NCI-H2081 (cell line): ENCODE data around the gene CLEC20A.

ENCODE experiments used
- DNase-seq, 2 experiments: peaks; one replicate each; lab custom pipeline; 2025; lab: John Stamatoyannopoulos, UW

CLEC20A gene

GRCh38 chr1:178496410-178497135 is at the start of gene CLEC20A:
TSS of gene CLEC20A (minus strand) at chr1:178496964. CDS start at chr1:178496939, 25 bp downstream.
- DNase-seq, result no peak

- no peak for DNase-seq
Measured at GRCh38 chr1:178544531-178544930, 47.8 kb upstream of the CLEC20A start.

- peak in 1 of 2 experiments; percentile 51 for DNase-seq
Measured at GRCh38 chr1:178543290-178543607, 46.5 kb upstream of the CLEC20A start.

DNA sequence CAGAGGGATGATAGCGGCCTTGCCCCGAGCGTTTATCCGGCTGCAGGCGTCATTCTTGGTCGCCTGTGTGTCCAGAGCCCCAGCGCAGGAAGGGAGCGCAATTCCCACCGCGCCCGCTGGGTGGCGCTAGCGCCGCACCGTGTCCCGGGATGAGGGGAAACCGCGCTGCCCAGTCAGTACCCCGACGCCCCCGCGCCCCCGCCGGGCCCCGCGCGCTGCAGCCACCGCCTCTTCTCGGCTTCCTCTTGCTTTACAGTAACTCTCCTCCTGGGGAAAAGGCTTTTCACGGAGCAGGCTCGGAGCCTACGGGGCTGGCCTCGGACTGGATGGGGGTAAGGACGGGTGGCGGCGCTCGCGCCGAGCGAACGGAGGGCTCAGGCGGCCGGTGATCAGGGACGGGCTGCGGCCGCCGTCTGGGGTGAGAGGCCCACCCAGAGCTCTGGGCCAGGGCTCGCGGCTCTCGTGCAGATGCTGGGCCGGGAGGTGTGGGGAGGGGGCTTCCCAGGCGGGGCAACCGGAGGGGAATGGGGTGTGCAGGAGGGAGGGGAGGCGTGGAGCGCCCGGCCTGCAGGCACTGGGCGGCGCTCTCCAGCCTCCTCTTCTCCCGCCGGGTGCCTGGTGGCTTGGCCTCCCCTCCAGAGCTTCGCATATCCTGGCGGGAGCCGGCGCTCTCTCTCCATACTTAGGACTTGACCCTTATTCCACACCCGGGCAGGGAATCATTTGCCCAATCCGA is 46.0 kb upstream of the CLEC20A start:
- DNase-seq, result peak; percentile 52 to 78

DNA sequence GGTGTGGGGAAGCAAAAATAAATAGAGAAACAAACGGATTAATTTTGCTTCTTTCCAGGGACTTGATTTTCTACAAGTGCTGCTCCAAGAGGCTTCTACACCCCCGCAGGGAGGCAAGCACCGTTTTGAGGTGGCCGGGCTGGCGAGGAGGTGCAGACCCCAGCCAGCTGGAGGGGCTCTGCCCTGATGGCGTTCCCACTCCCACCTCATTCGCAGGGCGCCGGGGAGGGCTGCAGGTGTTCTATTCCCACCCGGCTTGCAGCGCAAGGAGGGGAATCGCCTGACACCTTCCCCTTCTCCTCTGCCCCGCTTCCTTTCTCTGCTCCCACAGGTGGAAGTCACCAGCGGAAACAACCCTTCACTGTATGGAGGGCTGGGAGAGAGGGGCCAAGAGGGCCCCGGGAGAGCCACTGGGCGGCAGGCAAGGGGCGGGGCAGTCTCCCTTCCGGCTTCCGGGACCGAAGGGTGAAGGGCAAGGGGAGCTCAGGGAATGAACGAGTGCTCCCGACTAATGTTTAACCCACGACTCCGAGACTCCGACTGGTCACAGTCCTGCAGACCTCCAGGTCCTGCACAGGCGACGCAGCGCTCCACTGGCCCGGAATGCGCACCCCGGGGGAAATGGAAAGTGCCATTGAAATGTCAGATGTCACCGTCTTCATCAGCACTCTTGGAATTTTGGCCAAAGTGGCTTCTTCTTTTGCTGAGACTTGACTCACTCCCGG is 45.2 kb upstream of the CLEC20A start:
- peak; percentile 13 to 47 for DNase-seq

DNA sequence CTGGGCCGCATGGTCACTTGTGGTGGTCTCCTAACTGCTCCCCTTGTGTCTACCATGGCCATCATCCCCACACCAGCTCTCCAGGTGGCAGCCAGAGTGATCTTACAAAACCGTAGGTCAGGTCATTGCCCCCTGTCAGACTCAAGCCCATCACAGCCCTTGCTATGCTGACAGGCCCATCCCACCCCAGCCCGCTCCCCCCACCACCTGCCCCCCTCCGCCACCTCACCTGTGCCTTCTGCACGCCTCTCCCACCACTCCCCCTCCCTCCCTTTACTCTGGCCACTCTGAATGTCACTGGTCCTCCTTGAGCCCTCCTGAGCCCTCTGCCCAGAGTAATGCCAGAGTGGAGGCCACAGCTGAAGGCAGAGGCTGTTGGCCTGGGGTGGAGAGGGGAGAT is 44.6 kb upstream of the CLEC20A start:
- DNase-seq, result no peak

GRCh38 chr1:178540646-178541045 is 43.9 kb upstream of the CLEC20A start:
- DNase-seq, result no peak

DNA sequence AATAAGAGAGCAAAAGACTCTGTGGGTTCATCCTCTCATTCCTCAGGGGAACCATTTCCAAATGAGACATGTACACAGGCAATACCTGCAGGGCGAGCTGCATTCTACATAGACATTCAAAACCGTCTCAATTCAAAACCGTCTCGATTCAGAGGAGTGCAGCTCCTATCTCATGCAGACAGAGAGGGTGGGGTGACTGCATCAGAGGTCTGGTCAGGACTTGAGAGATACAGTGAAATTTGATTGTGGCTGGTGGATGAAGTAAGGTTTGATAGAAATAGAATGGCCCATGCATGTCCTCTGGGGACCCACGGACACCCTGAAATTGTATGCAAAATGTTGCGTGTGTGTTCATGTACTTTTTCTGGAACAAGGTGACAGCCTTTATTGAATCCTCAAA is 43.4 kb upstream of the CLEC20A start:
- DNase-seq, result no peak

- no peak for DNase-seq
Measured at GRCh38 chr1:178539291-178539690, 42.5 kb upstream of the CLEC20A start.

- DNase-seq, result no peak
Measured at GRCh38 chr1:178538192-178538916, 41.6 kb upstream of the CLEC20A start.

DNA sequence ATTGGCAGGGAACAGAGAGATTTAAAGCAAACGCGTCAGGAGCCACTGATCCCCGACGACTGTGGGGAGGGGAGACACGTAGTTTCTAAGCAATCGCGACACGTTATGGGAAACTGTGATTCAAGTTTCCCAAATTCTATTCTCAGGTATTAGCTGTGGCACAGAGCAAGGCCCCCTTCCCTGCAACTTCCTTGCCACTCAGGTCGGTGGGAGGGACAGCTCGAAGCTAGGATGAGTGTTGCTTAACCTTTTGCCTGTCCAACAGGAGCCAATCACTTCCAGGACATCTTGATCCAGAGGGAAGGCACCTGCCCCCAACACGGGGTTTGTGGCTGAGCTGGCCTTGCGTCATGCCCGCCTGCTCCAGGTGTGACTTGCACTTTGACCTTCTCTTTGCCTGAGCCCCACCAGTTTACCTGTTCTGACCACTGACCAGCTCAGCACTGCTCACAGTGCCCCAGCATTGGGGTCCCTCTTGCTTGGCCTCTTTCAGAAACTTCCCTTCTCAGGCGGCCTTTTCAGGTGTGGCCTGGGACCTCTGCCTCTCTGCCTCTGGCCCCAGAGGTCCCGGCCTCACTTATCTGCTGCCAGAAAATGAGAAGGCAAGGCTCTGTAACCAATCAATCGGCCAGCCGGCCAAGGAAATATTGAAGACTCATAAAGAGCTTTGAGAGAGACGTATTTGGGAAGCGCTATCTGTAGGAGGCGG is 40.8 kb upstream of the CLEC20A start:
- DNase-seq, result no peak

DNA sequence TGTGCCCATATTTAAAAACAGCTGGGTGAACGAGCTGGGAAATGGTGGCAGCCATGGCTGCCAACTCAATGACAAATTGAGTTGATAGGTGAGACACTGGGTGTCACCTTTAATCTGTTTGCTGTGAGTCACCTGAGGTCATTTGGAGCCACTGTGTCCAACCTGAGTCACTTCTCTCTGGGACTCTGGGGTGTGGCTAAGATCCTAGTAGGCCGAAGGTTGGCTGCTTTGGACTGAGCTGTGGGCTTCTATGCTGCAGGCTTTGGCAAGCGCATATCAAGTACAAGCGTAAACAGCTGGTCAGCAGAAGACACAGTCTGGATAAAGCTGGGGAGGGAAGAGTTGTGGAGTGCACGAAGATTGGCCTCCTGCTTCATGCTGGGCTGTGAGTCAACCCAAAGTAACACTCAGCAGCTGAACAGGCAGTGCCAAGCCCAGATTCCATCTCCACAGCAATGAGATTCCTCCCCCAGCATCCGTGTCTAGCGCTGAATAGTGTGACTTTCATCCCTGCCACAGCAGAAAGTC is 40.1 kb upstream of the CLEC20A start:
- DNase-seq, result no peak

DNA sequence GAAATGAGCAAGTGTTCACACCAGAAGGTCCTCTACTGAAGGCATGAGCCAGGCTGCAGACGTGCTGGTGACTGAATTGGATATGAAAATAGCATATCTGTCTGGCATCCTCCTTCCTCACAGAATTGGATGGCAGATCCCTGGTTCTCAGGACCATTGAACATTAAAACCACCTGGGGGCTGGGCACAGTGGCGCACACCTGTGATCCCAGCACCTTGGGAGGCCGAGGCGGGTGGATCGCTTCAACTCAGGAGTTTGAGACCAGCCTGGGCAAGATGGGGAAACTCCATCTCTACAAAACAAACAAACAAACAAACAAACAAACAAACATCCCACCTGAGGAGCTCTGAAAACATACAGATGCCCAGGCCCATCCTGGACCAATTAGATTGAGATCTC is 39.6 kb upstream of the CLEC20A start:
- no peak for DNase-seq

DNA sequence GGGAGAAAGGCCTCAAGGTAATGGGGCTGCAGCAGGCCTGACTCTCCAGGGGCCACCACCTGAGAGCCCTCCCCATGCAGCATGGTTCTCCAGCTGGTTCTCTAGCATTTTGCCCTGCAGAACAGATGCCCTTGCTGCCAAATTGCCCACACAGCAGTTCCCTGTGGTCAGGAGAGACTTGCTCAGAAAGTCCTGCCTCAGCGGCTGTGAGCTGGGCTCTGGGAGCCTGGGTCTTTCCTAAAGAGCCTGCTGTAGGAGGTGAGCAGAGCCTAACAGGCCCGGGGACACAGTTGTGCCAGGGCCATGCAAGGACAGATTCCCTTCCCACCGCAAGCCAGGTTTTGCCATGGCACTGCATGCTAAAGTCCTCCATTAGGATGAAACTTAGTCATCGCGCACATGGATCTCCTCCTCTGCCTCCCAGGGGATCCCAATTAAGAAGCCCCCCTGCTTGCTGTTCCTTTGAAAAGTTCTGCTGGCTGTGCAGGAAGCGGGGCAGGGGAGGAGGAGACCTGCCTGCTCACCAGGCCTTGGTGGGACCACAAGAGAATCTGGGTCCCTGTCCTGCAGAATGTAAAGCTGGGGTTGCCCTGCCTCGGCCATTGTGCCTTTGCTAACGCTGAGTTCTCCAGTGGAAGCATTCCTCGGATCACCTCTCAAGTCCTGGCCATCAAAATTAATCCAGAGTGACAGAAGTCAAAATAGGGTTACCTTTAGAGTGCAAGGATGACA is 37.5 kb upstream of the CLEC20A start:
- DNase-seq, result no peak

- DNase-seq, result no peak
Measured at GRCh38 chr1:178533121-178533946, 36.6 kb upstream of the CLEC20A start.

- peak; percentile 83 for DNase-seq
Measured at GRCh38 chr1:178532392-178532791, 35.6 kb upstream of the CLEC20A start.

DNA sequence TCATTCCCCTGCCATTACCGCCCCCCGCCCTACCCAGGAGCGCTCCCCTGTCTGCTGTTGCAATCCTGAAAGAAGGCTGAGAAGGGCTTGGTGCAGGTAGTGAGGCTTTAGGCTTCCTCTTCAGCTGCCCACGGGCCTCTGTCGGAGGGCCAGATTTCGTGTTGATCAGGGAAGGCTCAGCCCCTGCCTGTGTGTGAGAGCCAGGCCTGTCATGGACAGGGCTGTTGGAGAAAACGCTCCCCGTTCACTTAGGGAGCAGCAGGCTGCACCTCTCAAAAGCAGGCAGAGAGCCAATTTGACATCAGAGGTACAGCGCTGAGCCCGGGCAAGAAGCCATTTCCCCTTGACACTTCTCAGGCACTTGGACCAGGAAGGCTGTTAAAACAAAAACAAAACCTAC is 35.1 kb upstream of the CLEC20A start:
- DNase-seq, result no peak

DNA sequence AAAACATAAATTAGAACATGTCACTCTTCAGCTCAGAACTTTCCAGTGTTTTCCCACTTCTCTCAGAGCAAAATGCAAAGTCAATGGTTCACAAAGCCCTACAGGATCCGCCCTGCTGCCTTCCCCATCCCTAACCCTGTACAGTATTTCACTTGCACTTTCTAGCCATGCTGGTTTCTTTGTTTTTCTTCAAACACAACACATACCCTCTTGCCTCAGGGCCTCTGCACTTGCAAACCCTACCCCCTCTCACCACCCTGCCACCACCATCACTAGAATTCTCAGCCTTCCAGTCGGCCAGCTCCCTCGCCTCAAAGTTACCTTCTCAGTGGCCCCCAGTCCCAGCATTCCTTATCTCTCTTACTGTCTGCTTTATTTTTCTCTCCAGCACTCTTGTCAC is 33.7 kb upstream of the CLEC20A start:
- DNase-seq, result no peak

GRCh38 chr1:178530037-178530402 is 33.3 kb upstream of the CLEC20A start:
- no peak for DNase-seq
